ENCODE measurements around the gene MS4A8.

The MS4A8 gene

GRCh38 chr11:60720460-60720859 lies 21.0 kb downstream of the MS4A8 start:
- H3K27ac ChIP-seq = no peak overlapping the region
- TF ChIP-seq CTCF (conservative IDR thresholded peaks at IDR 0.05; ENCODE audit: low read depth) = no peak
- CTCF ChIA-PET = no interaction called here
- POLR2A ChIA-PET (ENCODE audit: low non-redundant PET) = interaction anchor here (0.5 kb wide), 1 partner anchor 24 kb away, joined by 4 read pairs; no protein-coding TSS in a partner anchor
- no peak for DNase-seq (ENCODE audit: low spot score)

DNA sequence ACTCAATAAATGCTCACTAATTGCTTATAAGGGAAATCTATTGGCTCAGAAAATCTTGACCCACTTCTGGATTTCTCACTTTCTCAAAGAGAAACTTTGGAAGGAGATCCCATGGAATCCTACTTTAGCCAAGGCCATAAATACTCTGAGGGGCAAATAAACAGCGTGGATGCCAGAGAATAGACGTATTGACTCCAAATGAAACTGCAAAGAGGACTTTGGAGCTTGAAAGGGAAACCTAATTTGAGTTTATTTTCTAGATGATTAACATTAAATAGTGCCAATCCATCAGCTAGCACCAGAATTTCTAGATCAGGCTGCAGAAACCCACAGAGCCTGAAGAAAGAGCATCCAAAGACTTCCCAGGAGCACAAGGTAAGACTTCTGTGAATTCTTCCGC lies 25.0 kb downstream of the MS4A8 start, which contains the start of gene MS4A18:
TSS of gene MS4A18 (plus strand) at position 301 of the 400 bp plus-strand sequence.
- TF ChIP-seq CTCF (conservative IDR thresholded peaks at IDR 0.05; ENCODE audit: low read depth) = no peak
- no peak for DNase-seq (ENCODE audit: low spot score)
- ChIA-PET CTCF (no interaction called here), POLR2A (ENCODE audit: low non-redundant PET) (no interaction called here)
- no peak within 1 kb of the TSS for H3K27ac ChIP-seq

DNA sequence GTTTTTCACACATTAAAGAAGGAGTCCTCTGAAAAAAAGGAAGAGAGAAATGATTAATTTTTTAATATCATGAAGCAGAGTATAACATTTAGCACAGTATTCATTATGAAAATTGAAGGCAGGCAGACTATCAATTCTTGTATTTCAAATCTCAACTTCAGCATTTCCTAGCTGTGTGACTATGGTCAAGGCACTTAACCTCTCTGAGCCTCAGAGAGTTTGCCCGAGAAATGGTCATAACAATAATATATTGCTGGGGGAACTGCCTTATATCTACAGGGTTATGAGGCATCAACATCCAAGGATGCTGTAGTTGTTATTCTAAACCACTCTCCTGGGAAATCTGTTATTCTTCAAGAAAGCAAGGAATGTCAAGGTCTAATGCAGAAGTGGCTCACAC lies 26.2 kb downstream of the MS4A8 start:
- TF ChIP-seq CTCF (conservative IDR thresholded peaks at IDR 0.05; ENCODE audit: low read depth) = no peak
- no peak for DNase-seq (ENCODE audit: low spot score)
- ChIA-PET POLR2A (ENCODE audit: low non-redundant PET) (no interaction called here), CTCF (no interaction called here)
- no peak overlapping the region for H3K27ac ChIP-seq

- TF ChIP-seq CTCF (conservative IDR thresholded peaks at IDR 0.05; ENCODE audit: low read depth) = no peak
- H3K27ac ChIP-seq = no peak overlapping the region
- ChIA-PET POLR2A (ENCODE audit: low non-redundant PET) (no interaction called here), CTCF (no interaction called here)
- no peak for DNase-seq (ENCODE audit: low spot score)
These were observed 32.2 kb downstream of the MS4A8 start for GRCh38 chr11:60731586-60731985.

- CTCF ChIA-PET = interaction anchor here (0.7 kb wide), 1 partner anchor 43 kb away, joined by 5 read pairs; no protein-coding TSS in a partner anchor
- TF ChIP-seq CTCF (conservative IDR thresholded peaks at IDR 0.05; ENCODE audit: low read depth) = no peak
- H3K27ac ChIP-seq = no peak overlapping the region
- POLR2A ChIA-PET (ENCODE audit: low non-redundant PET) = no interaction called here
- DNase-seq (ENCODE audit: low spot score) = no peak
These were observed 34.9 kb downstream of the MS4A8 start for GRCh38 chr11:60734279-60734678.

DNA sequence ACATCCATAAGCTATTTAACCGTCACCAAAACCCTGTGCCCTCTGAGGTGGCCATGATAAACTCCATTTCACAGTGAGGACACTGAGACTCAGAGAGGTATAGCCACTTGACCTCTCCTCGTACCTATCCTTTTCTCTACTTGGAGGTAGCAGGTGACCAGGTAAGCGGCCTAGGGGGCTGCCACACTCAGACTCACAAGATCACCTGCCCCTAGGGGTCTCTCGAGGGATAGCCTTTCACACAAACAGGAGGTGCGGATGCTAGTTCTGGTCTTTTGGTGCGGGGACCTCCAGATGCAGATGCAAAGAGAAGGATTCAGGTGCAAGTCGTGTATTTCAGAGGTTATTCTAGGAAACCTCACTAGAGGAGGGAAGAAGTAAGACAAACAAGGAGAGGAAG lies 39.7 kb downstream of the MS4A8 start:
- ChIA-PET POLR2A (ENCODE audit: low non-redundant PET) (no interaction called here), CTCF (no interaction called here)
- TF ChIP-seq CTCF (conservative IDR thresholded peaks at IDR 0.05; ENCODE audit: low read depth) = no peak
- H3K27ac ChIP-seq = no peak overlapping the region
- no peak for DNase-seq (ENCODE audit: low spot score)

GRCh38 chr11:60740573-60740972 lies 41.2 kb downstream of the MS4A8 start:
- ChIA-PET CTCF (interaction anchor here (0.9 kb wide), 1 partner anchor 24 kb away, joined by 3 read pairs; no protein-coding TSS in a partner anchor), POLR2A (ENCODE audit: low non-redundant PET) (no interaction called here)
- DNase-seq (ENCODE audit: low spot score) = no peak
- no peak for TF ChIP-seq CTCF (conservative IDR thresholded peaks at IDR 0.05; ENCODE audit: low read depth)
- no peak overlapping the region for H3K27ac ChIP-seq

Data from RWPE1 (cell line).